KBM-7 (cell line): Measurements from ENCODE around the gene P2RY11.

Experiments used
- DNase-seq: peaks from one replicate; pipeline ENCODE4 v3.0.0-alpha.2; 2015
- in situ Hi-C: fragments of 300-500 bp; cut with MboI; formaldehyde crosslinking; loops from 2 replicates; pipeline ENCODE4 v1.14.3; 2020; ENCODE audit warnings: low sequenced_read_pairs, low pct_unique_long_range_greater_than_20kb, mixed read lengths

P2RY11 gene

GRCh38 chr19:10110972-10111317 lies 548 bp upstream of the P2RY11 start:
- in situ Hi-C loops = no loop called here

GRCh38 chr19:10112037-10112761 lies 706 bp downstream of the P2RY11 start:
- peak; percentile 68 for DNase-seq
- in situ Hi-C loops = no loop called here

More at GRCh38 chr19:10110972-10111317, 548 bp upstream of the P2RY11 start:
- no peak for DNase-seq

GRCh38 chr19:10112895-10113591 lies 1.6 kb downstream of the P2RY11 start:
- peak; percentile 67 for DNase-seq
- in situ Hi-C loops = no loop called here

GRCh38 chr19:10113592-10113963 lies 2.1 kb downstream of the P2RY11 start:
- peak; percentile 40 for DNase-seq
- in situ Hi-C loops = no loop called here

GRCh38 chr19:10113964-10114650 lies 2.6 kb downstream of the P2RY11 start:
- DNase-seq = peak; percentile 46
- in situ Hi-C loops = no loop called here

GRCh38 chr19:10114651-10115391 lies 3.3 kb downstream of the P2RY11 start:
- peak; percentile 46 for DNase-seq
- in situ Hi-C loops = no loop called here

- DNase-seq = peak; percentile 30
- in situ Hi-C loops = no loop called here
Measured at GRCh38 chr19:10115392-10116084, 4.0 kb downstream of the P2RY11 start.

GRCh38 chr19:10116085-10116865 lies 4.8 kb downstream of the P2RY11 start:
- in situ Hi-C loops = no loop called here
- DNase-seq = peak; percentile 23

- in situ Hi-C loops = no loop called here
Measured at GRCh38 chr19:10116866-10117616, 5.5 kb downstream of the P2RY11 start.

GRCh38 chr19:10118960-10119359 lies 7.5 kb downstream of the P2RY11 start:
- DNase-seq = no peak
- in situ Hi-C loops = no loop called here

More at GRCh38 chr19:10116866-10117616, 5.5 kb downstream of the P2RY11 start:
- DNase-seq = no peak

GRCh38 chr19:10120538-10121189 lies 9.2 kb downstream of the P2RY11 start:
- in situ Hi-C loops = no loop called here
- DNase-seq = no peak

- DNase-seq = no peak
- in situ Hi-C loops = no loop called here
Measured at GRCh38 chr19:10122045-10122444, 10.6 kb downstream of the P2RY11 start.

- no peak for DNase-seq
- in situ Hi-C loops = no loop called here
Measured at GRCh38 chr19:10124429-10124828, 12.9 kb downstream of the P2RY11 start.

GRCh38 chr19:10126213-10126639 lies 14.7 kb downstream of the P2RY11 start:
- peak; percentile 87 for DNase-seq
- in situ Hi-C loops = no loop called here

GRCh38 chr19:10132905-10133304 lies 21.4 kb downstream of the P2RY11 start:
- no peak for DNase-seq
- in situ Hi-C loops = no loop called here

GRCh38 chr19:10133596-10133995 lies 22.1 kb downstream of the P2RY11 start:
- no peak for DNase-seq
- in situ Hi-C loops = no loop called here

- in situ Hi-C loops = no loop called here
- DNase-seq = no peak
Measured at GRCh38 chr19:10134040-10134439, 22.5 kb downstream of the P2RY11 start.
